ENCODE measurements around the gene AMPD2. TPM values are rescaled to one million over a fixed set of nuclear protein-coding genes. Genes with fewer than 3 reads are reported as not detected.

Gene AMPD2
- total RNA-seq, 1 experiment from 2014 or later: 79.8 TPM

DNA sequence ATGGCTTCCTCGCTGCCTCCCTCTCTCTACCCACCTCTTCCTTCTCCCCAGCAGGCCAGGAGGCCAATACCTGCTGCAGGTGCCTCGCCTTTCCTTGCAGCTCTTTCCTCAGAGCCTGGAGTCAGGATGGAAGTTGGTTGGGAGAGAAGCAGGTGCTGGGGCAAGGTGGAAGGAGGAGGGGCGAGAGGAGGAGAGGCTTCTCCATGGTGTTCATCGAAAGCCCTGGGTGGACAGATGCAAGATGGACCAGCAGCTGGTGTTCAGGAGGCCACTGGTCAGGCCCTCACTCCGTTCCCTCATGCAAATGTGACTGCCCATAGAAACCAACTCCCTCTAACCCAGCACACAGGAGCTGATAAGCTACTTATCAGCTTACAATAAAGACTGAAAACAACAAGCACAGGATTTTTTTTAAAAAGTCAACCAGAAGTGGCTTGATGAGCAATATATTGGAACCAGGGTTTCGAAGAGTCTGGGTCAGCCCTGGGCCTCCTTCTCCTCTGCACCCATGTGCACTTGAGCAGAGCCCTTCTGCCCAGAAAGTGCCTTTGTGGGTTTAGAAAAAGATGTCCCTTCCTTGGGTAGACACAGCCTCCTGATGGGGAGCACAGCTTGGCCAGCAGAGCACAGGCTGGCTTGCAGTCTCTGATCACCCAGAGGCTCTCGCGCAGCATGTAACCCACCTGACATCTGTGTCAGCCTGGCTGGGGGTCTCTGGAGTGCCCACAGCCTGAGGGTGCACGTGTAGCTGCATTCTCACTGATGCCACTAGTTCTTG, 19.6 kb downstream of the AMPD2 start:
- peaks cover 5% of the 10 kb centered on the region; the same call in 1 of the 2 replicates for H3K27me3 Mint-ChIP-seq (ENCODE audit: low read depth)
- ChIA-PET CTCF (interaction anchor here (0.6 to 6.8 kb wide), 36 partner anchors 9 to 472 kb away, joined by 3 to 188 read pairs (median 9); partner anchors contain the start of genes AHCYL1, AMPD2, GNAI3 and GNAT2), POLR2A (interaction anchor here (1.3 kb wide), 1 partner anchor 28 kb away, joined by 5 read pairs; the partner anchor contains the start of gene GSTM2)
- H3K9me3 Mint-ChIP-seq: no peaks in the 10 kb centered on the region
- no peaks in the 10 kb centered on the region for H3K36me3 Mint-ChIP-seq
- TF ChIP-seq, protein P1, sequence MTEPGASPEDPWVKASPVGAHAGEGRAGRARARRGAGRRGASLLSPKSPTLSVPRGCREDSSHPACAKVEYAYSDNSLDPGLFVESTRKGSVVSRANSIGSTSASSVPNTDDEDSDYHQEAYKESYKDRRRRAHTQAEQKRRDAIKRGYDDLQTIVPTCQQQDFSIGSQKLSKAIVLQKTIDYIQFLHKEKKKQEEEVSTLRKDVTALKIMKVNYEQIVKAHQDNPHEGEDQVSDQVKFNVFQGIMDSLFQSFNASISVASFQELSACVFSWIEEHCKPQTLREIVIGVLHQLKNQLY (CRISPR knock-in tag; IDR thresholded peaks at IDR 0.05): no peak
- TF ChIP-seq SOX15 (CRISPR knock-in tag; IDR thresholded peaks at IDR 0.05): no peak
- TF ChIP-seq, protein P2, sequence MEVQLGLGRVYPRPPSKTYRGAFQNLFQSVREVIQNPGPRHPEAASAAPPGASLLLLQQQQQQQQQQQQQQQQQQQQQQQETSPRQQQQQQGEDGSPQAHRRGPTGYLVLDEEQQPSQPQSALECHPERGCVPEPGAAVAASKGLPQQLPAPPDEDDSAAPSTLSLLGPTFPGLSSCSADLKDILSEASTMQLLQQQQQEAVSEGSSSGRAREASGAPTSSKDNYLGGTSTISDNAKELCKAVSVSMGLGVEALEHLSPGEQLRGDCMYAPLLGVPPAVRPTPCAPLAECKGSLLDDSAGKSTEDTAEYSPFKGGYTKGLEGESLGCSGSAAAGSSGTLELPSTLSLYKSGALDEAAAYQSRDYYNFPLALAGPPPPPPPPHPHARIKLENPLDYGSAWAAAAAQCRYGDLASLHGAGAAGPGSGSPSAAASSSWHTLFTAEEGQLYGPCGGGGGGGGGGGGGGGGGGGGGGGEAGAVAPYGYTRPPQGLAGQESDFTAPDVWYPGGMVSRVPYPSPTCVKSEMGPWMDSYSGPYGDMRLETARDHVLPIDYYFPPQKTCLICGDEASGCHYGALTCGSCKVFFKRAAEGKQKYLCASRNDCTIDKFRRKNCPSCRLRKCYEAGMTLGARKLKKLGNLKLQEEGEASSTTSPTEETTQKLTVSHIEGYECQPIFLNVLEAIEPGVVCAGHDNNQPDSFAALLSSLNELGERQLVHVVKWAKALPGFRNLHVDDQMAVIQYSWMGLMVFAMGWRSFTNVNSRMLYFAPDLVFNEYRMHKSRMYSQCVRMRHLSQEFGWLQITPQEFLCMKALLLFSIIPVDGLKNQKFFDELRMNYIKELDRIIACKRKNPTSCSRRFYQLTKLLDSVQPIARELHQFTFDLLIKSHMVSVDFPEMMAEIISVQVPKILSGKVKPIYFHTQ (CRISPR knock-in tag; IDR thresholded peaks at IDR 0.05): no peak
- TF ChIP-seq, protein P3, sequence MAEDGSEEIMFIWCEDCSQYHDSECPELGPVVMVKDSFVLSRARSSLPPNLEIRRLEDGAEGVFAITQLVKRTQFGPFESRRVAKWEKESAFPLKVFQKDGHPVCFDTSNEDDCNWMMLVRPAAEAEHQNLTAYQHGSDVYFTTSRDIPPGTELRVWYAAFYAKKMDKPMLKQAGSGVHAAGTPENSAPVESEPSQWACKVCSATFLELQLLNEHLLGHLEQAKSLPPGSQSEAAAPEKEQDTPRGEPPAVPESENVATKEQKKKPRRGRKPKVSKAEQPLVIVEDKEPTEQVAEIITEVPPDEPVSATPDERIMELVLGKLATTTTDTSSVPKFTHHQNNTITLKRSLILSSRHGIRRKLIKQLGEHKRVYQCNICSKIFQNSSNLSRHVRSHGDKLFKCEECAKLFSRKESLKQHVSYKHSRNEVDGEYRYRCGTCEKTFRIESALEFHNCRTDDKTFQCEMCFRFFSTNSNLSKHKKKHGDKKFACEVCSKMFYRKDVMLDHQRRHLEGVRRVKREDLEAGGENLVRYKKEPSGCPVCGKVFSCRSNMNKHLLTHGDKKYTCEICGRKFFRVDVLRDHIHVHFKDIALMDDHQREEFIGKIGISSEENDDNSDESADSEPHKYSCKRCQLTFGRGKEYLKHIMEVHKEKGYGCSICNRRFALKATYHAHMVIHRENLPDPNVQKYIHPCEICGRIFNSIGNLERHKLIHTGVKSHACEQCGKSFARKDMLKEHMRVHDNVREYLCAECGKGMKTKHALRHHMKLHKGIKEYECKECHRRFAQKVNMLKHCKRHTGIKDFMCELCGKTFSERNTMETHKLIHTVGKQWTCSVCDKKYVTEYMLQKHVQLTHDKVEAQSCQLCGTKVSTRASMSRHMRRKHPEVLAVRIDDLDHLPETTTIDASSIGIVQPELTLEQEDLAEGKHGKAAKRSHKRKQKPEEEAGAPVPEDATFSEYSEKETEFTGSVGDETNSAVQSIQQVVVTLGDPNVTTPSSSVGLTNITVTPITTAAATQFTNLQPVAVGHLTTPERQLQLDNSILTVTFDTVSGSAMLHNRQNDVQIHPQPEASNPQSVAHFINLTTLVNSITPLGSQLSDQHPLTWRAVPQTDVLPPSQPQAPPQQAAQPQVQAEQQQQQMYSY (CRISPR knock-in tag; IDR thresholded peaks at IDR 0.05): no peak
- no peak for TF ChIP-seq CBFB (CRISPR knock-in tag; IDR thresholded peaks at IDR 0.05; ENCODE audit: low read depth)
- TF ChIP-seq ZNF219 (CRISPR knock-in tag; IDR thresholded peaks at IDR 0.05; ENCODE audit: borderline replicate concordance): no peak
- TF ChIP-seq NR3C1 (CRISPR knock-in tag; conservative IDR thresholded peaks at IDR 0.05; ENCODE audit: low read depth): no peak
- TF ChIP-seq, protein P4, sequence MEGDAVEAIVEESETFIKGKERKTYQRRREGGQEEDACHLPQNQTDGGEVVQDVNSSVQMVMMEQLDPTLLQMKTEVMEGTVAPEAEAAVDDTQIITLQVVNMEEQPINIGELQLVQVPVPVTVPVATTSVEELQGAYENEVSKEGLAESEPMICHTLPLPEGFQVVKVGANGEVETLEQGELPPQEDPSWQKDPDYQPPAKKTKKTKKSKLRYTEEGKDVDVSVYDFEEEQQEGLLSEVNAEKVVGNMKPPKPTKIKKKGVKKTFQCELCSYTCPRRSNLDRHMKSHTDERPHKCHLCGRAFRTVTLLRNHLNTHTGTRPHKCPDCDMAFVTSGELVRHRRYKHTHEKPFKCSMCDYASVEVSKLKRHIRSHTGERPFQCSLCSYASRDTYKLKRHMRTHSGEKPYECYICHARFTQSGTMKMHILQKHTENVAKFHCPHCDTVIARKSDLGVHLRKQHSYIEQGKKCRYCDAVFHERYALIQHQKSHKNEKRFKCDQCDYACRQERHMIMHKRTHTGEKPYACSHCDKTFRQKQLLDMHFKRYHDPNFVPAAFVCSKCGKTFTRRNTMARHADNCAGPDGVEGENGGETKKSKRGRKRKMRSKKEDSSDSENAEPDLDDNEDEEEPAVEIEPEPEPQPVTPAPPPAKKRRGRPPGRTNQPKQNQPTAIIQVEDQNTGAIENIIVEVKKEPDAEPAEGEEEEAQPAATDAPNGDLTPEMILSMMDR (IDR thresholded peaks at IDR 0.05): no peak
- no peak for TF ChIP-seq MYBL2 (CRISPR knock-in tag; IDR thresholded peaks at IDR 0.05)
- TF ChIP-seq OVOL2 (CRISPR knock-in tag; IDR thresholded peaks at IDR 0.05; ENCODE audit: borderline replicate concordance): no peak
- TF ChIP-seq, protein P5, sequence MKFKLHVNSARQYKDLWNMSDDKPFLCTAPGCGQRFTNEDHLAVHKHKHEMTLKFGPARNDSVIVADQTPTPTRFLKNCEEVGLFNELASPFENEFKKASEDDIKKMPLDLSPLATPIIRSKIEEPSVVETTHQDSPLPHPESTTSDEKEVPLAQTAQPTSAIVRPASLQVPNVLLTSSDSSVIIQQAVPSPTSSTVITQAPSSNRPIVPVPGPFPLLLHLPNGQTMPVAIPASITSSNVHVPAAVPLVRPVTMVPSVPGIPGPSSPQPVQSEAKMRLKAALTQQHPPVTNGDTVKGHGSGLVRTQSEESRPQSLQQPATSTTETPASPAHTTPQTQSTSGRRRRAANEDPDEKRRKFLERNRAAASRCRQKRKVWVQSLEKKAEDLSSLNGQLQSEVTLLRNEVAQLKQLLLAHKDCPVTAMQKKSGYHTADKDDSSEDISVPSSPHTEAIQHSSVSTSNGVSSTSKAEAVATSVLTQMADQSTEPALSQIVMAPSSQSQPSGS (CRISPR knock-in tag; IDR thresholded peaks at IDR 0.05; ENCODE audit: borderline replicate concordance, low read depth): no peak
- H3K27ac Mint-ChIP-seq: no peak overlapping the region
- DNase-seq (ENCODE audit: low spot score): no peak
- no peak for ATAC-seq
- peaks cover 31% of the 10 kb centered on the region for H3K4me1 Mint-ChIP-seq
- H3K4me3 Mint-ChIP-seq: no peak overlapping the region

DNA sequence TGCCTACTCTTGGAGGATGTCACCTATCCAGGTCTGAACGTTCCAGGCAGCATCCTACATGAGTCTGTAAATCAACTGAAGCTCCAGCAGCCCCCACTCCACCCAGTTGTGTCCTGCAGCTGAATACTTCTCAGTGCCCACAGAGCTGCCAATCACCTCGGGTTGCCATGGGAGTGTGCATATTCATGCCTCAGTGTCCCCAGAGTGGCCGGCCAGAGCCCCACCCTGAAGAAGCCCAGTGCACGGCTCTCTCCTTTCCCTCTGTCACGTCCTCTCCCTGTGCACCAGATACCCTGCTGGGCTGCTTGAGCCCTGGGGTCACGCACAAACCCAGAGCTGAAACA, 20.2 kb downstream of the AMPD2 start:
- Mint-ChIP-seq H3K27me3 (ENCODE audit: low read depth) (peaks cover 5% of the 10 kb centered on the region; the same call in 1 of the 2 replicates), H3K36me3 (no peaks in the 10 kb centered on the region), H3K4me3 (no peak overlapping the region), H3K4me1 (peaks cover 26% of the 10 kb centered on the region), H3K27ac (no peak overlapping the region), H3K9me3 (no peaks in the 10 kb centered on the region)
- ChIA-PET POLR2A (interaction anchor here (1.2 to 1.3 kb wide), 3 partner anchors 28 to 91 kb away, joined by 4 to 12 read pairs (median 5); partner anchors contain the start of genes GNAI3 and GSTM2), CTCF (interaction anchor here (0.5 to 6.8 kb wide), 77 partner anchors 10 to 490 kb away, joined by 3 to 188 read pairs (median 6); partner anchors contain the start of genes AHCYL1, AMIGO1, AMPD2 and CYB561D1)
- DNase-seq (ENCODE audit: low spot score) (no peak), ATAC-seq (no peak)
- TF ChIP-seq SOX15 (CRISPR knock-in tag; IDR thresholded peaks at IDR 0.05): no peak
- TF ChIP-seq, protein P6, sequence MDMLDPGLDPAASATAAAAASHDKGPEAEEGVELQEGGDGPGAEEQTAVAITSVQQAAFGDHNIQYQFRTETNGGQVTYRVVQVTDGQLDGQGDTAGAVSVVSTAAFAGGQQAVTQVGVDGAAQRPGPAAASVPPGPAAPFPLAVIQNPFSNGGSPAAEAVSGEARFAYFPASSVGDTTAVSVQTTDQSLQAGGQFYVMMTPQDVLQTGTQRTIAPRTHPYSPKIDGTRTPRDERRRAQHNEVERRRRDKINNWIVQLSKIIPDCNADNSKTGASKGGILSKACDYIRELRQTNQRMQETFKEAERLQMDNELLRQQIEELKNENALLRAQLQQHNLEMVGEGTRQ (CRISPR knock-in tag; IDR thresholded peaks at IDR 0.05): no peak
- TF ChIP-seq, protein P7, sequence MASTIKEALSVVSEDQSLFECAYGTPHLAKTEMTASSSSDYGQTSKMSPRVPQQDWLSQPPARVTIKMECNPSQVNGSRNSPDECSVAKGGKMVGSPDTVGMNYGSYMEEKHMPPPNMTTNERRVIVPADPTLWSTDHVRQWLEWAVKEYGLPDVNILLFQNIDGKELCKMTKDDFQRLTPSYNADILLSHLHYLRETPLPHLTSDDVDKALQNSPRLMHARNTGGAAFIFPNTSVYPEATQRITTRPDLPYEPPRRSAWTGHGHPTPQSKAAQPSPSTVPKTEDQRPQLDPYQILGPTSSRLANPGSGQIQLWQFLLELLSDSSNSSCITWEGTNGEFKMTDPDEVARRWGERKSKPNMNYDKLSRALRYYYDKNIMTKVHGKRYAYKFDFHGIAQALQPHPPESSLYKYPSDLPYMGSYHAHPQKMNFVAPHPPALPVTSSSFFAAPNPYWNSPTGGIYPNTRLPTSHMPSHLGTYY (CRISPR knock-in tag; IDR thresholded peaks at IDR 0.05): no peak
- TF ChIP-seq, protein P1 (CRISPR knock-in tag; IDR thresholded peaks at IDR 0.05): no peak
- TF ChIP-seq, protein P8, sequence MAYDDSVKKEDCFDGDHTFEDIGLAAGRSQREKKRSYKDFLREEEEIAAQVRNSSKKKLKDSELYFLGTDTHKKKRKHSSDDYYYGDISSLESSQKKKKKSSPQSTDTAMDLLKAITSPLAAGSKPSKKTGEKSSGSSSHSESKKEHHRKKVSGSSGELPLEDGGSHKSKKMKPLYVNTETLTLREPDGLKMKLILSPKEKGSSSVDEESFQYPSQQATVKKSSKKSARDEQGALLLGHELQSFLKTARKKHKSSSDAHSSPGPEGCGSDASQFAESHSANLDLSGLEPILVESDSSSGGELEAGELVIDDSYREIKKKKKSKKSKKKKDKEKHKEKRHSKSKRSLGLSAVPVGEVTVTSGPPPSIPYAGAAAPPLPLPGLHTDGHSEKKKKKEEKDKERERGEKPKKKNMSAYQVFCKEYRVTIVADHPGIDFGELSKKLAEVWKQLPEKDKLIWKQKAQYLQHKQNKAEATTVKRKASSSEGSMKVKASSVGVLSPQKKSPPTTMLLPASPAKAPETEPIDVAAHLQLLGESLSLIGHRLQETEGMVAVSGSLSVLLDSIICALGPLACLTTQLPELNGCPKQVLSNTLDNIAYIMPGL (CRISPR knock-in tag; IDR thresholded peaks at IDR 0.05): no peak
